A673 (cell line): Measurements from ENCODE around the gene SMIM38. TPM values are rescaled to one million over a fixed set of nuclear protein-coding genes. Genes with fewer than 3 reads are reported as not detected.

Source experiments
- BruUV-seq: library from RNA; stranded (reverse); fragments of 400-500 nt; replicated peaks from 2 replicates; lab custom pipeline; 2021; lab: Mats Ljungman, UMichigan
- CTCF ChIA-PET: fragments of 300-600 bp; sonication (Branson Sonifier 250); formaldehyde crosslinking; loops from one replicate; lab custom pipeline; 2022; ENCODE audit warnings: antibody characterized with exemption; lab: Charles Lee
- POLR2A ChIA-PET: fragments of 300-600 bp; sonication (Branson Sonifier 250); formaldehyde crosslinking; loops from one replicate; lab custom pipeline; 2022; ENCODE audit warnings: antibody characterized with exemption; ENCODE audit not compliant: low non-redundant PET; lab: Charles Lee
- DNase-seq: peaks from one replicate; pipeline ENCODE4 v3.0.0-alpha.2; 2015; ENCODE audit warnings: low spot score
- H3K27ac ChIP-seq: fragments of 200-600 bp; sonication (generic); 2 replicates; pipeline ENCODE4 v1.5.1; 2016; ENCODE audit warnings: mixed run types, low read depth, mild to moderate bottlenecking, mixed read lengths, antibody characterized with exemption, low read length; ENCODE audit not compliant: poor library complexity, severe bottlenecking
- H3K27me3 ChIP-seq: fragments of 200-600 bp; sonication (generic); replicated peaks from 2 replicates; pipeline ENCODE4 v1.6.1; 2017; ENCODE audit warnings: mixed run types, low read depth, mild to moderate bottlenecking, mixed read lengths, antibody characterized with exemption, low read length; ENCODE audit not compliant: insufficient read depth, poor library complexity
- H3K36me3 ChIP-seq: fragments of 200-600 bp; sonication (generic); 2 replicates; pipeline ENCODE4 v1.6.1; 2016; ENCODE audit warnings: mixed run types, mild to moderate bottlenecking, mixed read lengths, antibody characterized with exemption, low read length; ENCODE audit not compliant: insufficient read depth, poor library complexity, severe bottlenecking
- H3K4me1 ChIP-seq: fragments of 200-600 bp; sonication (generic); 2 replicates; pipeline ENCODE4 v1.6.1; 2017; ENCODE audit warnings: mixed run types, mild to moderate bottlenecking, mixed read lengths, antibody characterized with exemption, low read length; ENCODE audit not compliant: insufficient read depth, poor library complexity, severe bottlenecking
- H3K4me3 ChIP-seq: fragments of 200-600 bp; sonication (generic); 2 replicates; pipeline ENCODE4 v1.5.1; 2016; ENCODE audit warnings: low read depth, mixed run types, mild to moderate bottlenecking, mixed read lengths, low read length; ENCODE audit not compliant: poor library complexity, severe bottlenecking
- H3K9me3 ChIP-seq: fragments of 200-600 bp; sonication (generic); 2 replicates; pipeline ENCODE4 v1.6.1; 2016; ENCODE audit warnings: mixed run types, low read depth, mild to moderate bottlenecking, mixed read lengths, antibody characterized with exemption, low read length; ENCODE audit not compliant: poor library complexity, severe bottlenecking
- CTCF ChIP-seq: fragments of 300-800, 200-600 bp; sonication (generic); conservative IDR thresholded peaks from 2 replicates; pipeline ENCODE4 v1.5.1; 2017; ENCODE audit warnings: low read depth, mild to moderate bottlenecking, antibody characterized with exemption, low read length, moderate library complexity, mixed read lengths
- EZH2 ChIP-seq: fragments of 200-600 bp; sonication (generic); IDR thresholded peaks from 2 replicates; pipeline ENCODE4 v1.6.1; 2017; ENCODE audit warnings: borderline replicate concordance, low read depth, mild to moderate bottlenecking, mixed read lengths, antibody characterized with exemption, low read length; ENCODE audit not compliant: poor library complexity, severe bottlenecking
- intact Hi-C: fragments of 100-400 bp; cut with micrococcal nuclease; formaldehyde crosslinking; loops from one replicate; pipeline ENCODE4 v1.10.0; 2022; ENCODE audit not compliant: unreplicated experiment
- total RNA-seq: library from RNA; stranded (reverse); gene quantifications from 2 replicates; pipeline ENCODE4 v1.2.3, GENCODE V29; 2021

The SMIM38 gene
- total RNA-seq, 1 experiment from 2014 or later: 0.88 TPM

- ChIA-PET CTCF (no interaction called here), POLR2A (no interaction called here)
- H3K27me3 ChIP-seq: no peaks in the 10 kb centered on the region
- no peaks in the 10 kb centered on the region for H3K36me3 ChIP-seq
- BruUV-seq: no TSS peak
- peak; percentile 61 for DNase-seq
- H3K4me3 ChIP-seq: no peak overlapping the region
- intact Hi-C loops: no loop called here
- TF ChIP-seq CTCF (no peak), EZH2 (no peak)
- no peaks in the 10 kb centered on the region for H3K9me3 ChIP-seq
- H3K27ac ChIP-seq: no peak overlapping the region
- peaks cover 18% of the 10 kb centered on the region for H3K4me1 ChIP-seq
Measured at GRCh38 chr11:69193151-69193550, 37.4 kb downstream of the SMIM38 start.

GRCh38 chr11:69193629-69194028 is 37.9 kb downstream of the SMIM38 start:
- no TSS peak for BruUV-seq
- CTCF ChIA-PET: no interaction called here

GRCh38 chr11:69194396-69194795 is 38.7 kb downstream of the SMIM38 start:
- BruUV-seq: no TSS peak
- intact Hi-C loops: no loop called here
- no peaks in the 10 kb centered on the region for H3K36me3 ChIP-seq
- POLR2A ChIA-PET: no interaction called here
- CTCF ChIA-PET: no interaction called here
- no peak overlapping the region for H3K4me3 ChIP-seq
- H3K27ac ChIP-seq: no peak overlapping the region
- no peak for DNase-seq
- TF ChIP-seq EZH2 (no peak), CTCF (no peak)
- no peaks in the 10 kb centered on the region for H3K9me3 ChIP-seq
- peaks cover 18% of the 10 kb centered on the region for H3K4me1 ChIP-seq
- H3K27me3 ChIP-seq: no peaks in the 10 kb centered on the region

More at GRCh38 chr11:69193629-69194028, 37.9 kb downstream of the SMIM38 start:
- DNase-seq: no peak
- TF ChIP-seq CTCF (no peak), EZH2 (no peak)
- intact Hi-C loops: no loop called here
- H3K27me3 ChIP-seq: no peaks in the 10 kb centered on the region
- no peaks in the 10 kb centered on the region for H3K9me3 ChIP-seq
- H3K4me3 ChIP-seq: no peak overlapping the region
- H3K36me3 ChIP-seq: no peaks in the 10 kb centered on the region
- H3K4me1 ChIP-seq: peaks cover 18% of the 10 kb centered on the region
- POLR2A ChIA-PET: no interaction called here
- no peak overlapping the region for H3K27ac ChIP-seq
